Neuron (in vitro differentiated cells): ENCODE results near the gene ZNF534.
"Not testable (repeated sequence)": the region's sequence is repeated elsewhere in the genome, so short reads cannot be mapped to it uniquely, and the experiment has no call there.

Source experiments
- H2AFZ ChIP-seq: one replicate; pipeline ENCODE4 v1.6.1; 2013; ENCODE audit warnings: low read depth, mild to moderate bottlenecking, inconsistent platforms, low read length, moderate library complexity
- H3K27me3 ChIP-seq: one replicate; pipeline ENCODE4 v1.6.1; 2013; ENCODE audit warnings: low read length; ENCODE audit not compliant: insufficient read depth
- H3K36me3 ChIP-seq: one replicate; pipeline ENCODE4 v1.6.1; 2013; ENCODE audit warnings: low read length; ENCODE audit not compliant: insufficient read depth
- H3K4me1 ChIP-seq: one replicate; pipeline ENCODE4 v1.6.1; 2013; ENCODE audit warnings: low read length; ENCODE audit not compliant: insufficient read depth
- H3K4me3 ChIP-seq: 2 replicates; pipeline ENCODE4 v1.5.1; 2013; ENCODE audit warnings: mild to moderate bottlenecking, low read length, moderate library complexity
- H3K9me3 ChIP-seq: one replicate; pipeline ENCODE4 v1.6.1; 2013; ENCODE audit warnings: low read length

The ZNF534 gene

GRCh38 chr19:52474351-52475127 lies 45.6 kb downstream of the ZNF534 start:
- Histone ChIP-seq H3K4me1 (no peaks in the 10 kb centered on the region), H3K27me3 (no peaks in the 10 kb centered on the region), H2AFZ (no peak overlapping the region), H3K9me3 (peaks cover 32% of the 10 kb centered on the region), H3K36me3 (no peaks in the 10 kb centered on the region), H3K4me3 (no peak overlapping the region)

- H3K9me3 ChIP-seq, H3K4me1 ChIP-seq, H3K36me3 ChIP-seq, H3K4me3 ChIP-seq, H3K27me3 ChIP-seq, H2AFZ ChIP-seq: not testable (repeated sequence)
Observed at GRCh38 chr19:52484111-52484743, 55.3 kb downstream of the ZNF534 start.

GRCh38 chr19:52485064-52485463 lies 56.1 kb downstream of the ZNF534 start:
- H3K4me3 ChIP-seq = not testable (repeated sequence)

GRCh38 chr19:52485561-52486240 lies 56.8 kb downstream of the ZNF534 start:
- H3K9me3 ChIP-seq = not testable (repeated sequence)

More at GRCh38 chr19:52485064-52485463, 56.1 kb downstream of the ZNF534 start:
- H3K36me3 ChIP-seq, H2AFZ ChIP-seq, H3K27me3 ChIP-seq, H3K9me3 ChIP-seq, H3K4me1 ChIP-seq: not testable (repeated sequence)

GRCh38 chr19:52492201-52492993 lies 63.4 kb downstream of the ZNF534 start:
- peaks cover 10% of the 10 kb centered on the region for H3K4me1 ChIP-seq
- H3K9me3 ChIP-seq = peaks cover 6% of the 10 kb centered on the region
- no peaks in the 10 kb centered on the region for H3K36me3 ChIP-seq
- peak overlapping the region; percentile 42 for H3K4me3 ChIP-seq
- H3K27me3 ChIP-seq = peaks cover 12% of the 10 kb centered on the region
- peak overlapping the region; percentile 91 for H2AFZ ChIP-seq

More at GRCh38 chr19:52485561-52486240, 56.8 kb downstream of the ZNF534 start:
- not testable (repeated sequence) for H3K4me3 ChIP-seq, H2AFZ ChIP-seq, H3K4me1 ChIP-seq, H3K27me3 ChIP-seq, H3K36me3 ChIP-seq

GRCh38 chr19:52492994-52493470 lies 64.1 kb downstream of the ZNF534 start:
- H3K9me3 ChIP-seq = peaks cover 6% of the 10 kb centered on the region
- H2AFZ ChIP-seq = peak overlapping the region; percentile 91
- H3K4me1 ChIP-seq = peaks cover 10% of the 10 kb centered on the region
- H3K36me3 ChIP-seq = no peaks in the 10 kb centered on the region
- H3K4me3 ChIP-seq = peak overlapping the region; percentile 42
- H3K27me3 ChIP-seq = peaks cover 12% of the 10 kb centered on the region

GRCh38 chr19:52494518-52494917 lies 65.6 kb downstream of the ZNF534 start:
- peaks cover 10% of the 10 kb centered on the region for H3K4me1 ChIP-seq
- H3K27me3 ChIP-seq = peaks cover 12% of the 10 kb centered on the region
- H2AFZ ChIP-seq = no peak overlapping the region
- no peaks in the 10 kb centered on the region for H3K36me3 ChIP-seq
- H3K4me3 ChIP-seq = no peak overlapping the region
- H3K9me3 ChIP-seq = peaks cover 6% of the 10 kb centered on the region

GRCh38 chr19:52498571-52498970 lies 69.6 kb downstream of the ZNF534 start:
- H3K4me3 ChIP-seq = no peak overlapping the region
- no peak overlapping the region for H2AFZ ChIP-seq
- H3K27me3 ChIP-seq = no peaks in the 10 kb centered on the region
- H3K4me1 ChIP-seq = peaks cover 2% of the 10 kb centered on the region
- H3K36me3 ChIP-seq = no peaks in the 10 kb centered on the region
- H3K9me3 ChIP-seq = peaks cover 2% of the 10 kb centered on the region

GRCh38 chr19:52500474-52500873 lies 71.5 kb downstream of the ZNF534 start:
- not testable (repeated sequence) for H3K4me1 ChIP-seq, H2AFZ ChIP-seq, H3K27me3 ChIP-seq, H3K36me3 ChIP-seq, H3K4me3 ChIP-seq, H3K9me3 ChIP-seq

GRCh38 chr19:52500991-52501390 lies 72.0 kb downstream of the ZNF534 start:
- H3K4me3 ChIP-seq, H3K9me3 ChIP-seq, H3K36me3 ChIP-seq, H2AFZ ChIP-seq, H3K27me3 ChIP-seq, H3K4me1 ChIP-seq: not testable (repeated sequence)
